Panc1 (cell line): ENCODE data around the gene KIRREL3. TPM values are rescaled to one million over a fixed set of nuclear protein-coding genes. Genes with fewer than 3 reads are reported as not detected.
A peak's percentile ranks its signal among the peaks of the same experiment; 100 is the strongest.

Source experiments
- ATAC-seq: fragments of 200-7000 bp; cut with Tn5 transposase; 2 replicates; pipeline ENCODE4 v1.9.1; 2020; ENCODE audit warnings: mild to moderate bottlenecking, moderate library complexity
- BruUV-seq: library from RNA; stranded (reverse); fragments of 400-500 nt; replicated peaks from 2 replicates; lab custom pipeline; 2021; lab: Mats Ljungman, UMichigan
- CTCF ChIA-PET: fragments of 300-600 bp; sonication (Branson Sonifier 250); formaldehyde crosslinking; loops from one replicate; lab custom pipeline; 2022; ENCODE audit warnings: antibody characterized with exemption; lab: Charles Lee
- POLR2A ChIA-PET: fragments of 300-600 bp; sonication (Branson Sonifier 250); formaldehyde crosslinking; loops from one replicate; lab custom pipeline; 2022; ENCODE audit warnings: antibody characterized with exemption; lab: Charles Lee
- DNase-seq: peaks from one replicate; pipeline ENCODE4 v3.0.0-alpha.2; 2010; ENCODE audit warnings: low read depth, low spot score
- H3K27ac ChIP-seq: 2 replicates; pipeline ENCODE4 v1.5.1; 2011; ENCODE audit warnings: mild to moderate bottlenecking, low read length, inconsistent platforms
- H3K27me3 ChIP-seq: fragments of 200-500 bp; sonication (Bioruptor generic); 2 replicates; pipeline ENCODE4 v1.6.0; 2014; ENCODE audit warnings: low read length, inconsistent platforms; ENCODE audit not compliant: control insufficient read depth, insufficient read depth
- H3K36me3 ChIP-seq: fragments of 200-500 bp; sonication (Bioruptor generic); 2 replicates; pipeline ENCODE4 v1.5.1; 2014; ENCODE audit warnings: inconsistent platforms, mild to moderate bottlenecking, low read length, moderate library complexity; ENCODE audit not compliant: control insufficient read depth, insufficient read depth
- H3K4me1 ChIP-seq: 2 replicates; pipeline ENCODE4 v1.5.1; 2011; ENCODE audit warnings: inconsistent platforms, mild to moderate bottlenecking, low read length, moderate library complexity; ENCODE audit not compliant: control insufficient read depth, insufficient read depth
- H3K4me3 ChIP-seq, 2 experiments: 2 replicates each; pipeline ENCODE4 v1.5.1; 2011 to 2012; ENCODE audit warnings: low read depth in 2 of 2, low read length in 2 of 2, mild to moderate bottlenecking in 2 of 2, inconsistent platforms in 1 of 2, moderate library complexity in 1 of 2
- H3K9me3 ChIP-seq: fragments of 200-500 bp; sonication (Bioruptor generic); 2 replicates; pipeline ENCODE4 v1.5.1; 2014; ENCODE audit warnings: low read depth, mild to moderate bottlenecking, inconsistent platforms, low read length, moderate library complexity; ENCODE audit not compliant: control insufficient read depth, insufficient read depth
- POLR2AphosphoS5 ChIP-seq: IDR thresholded peaks from 2 replicates; pipeline ENCODE4 v1.6.1; 2012; ENCODE audit warnings: mild to moderate bottlenecking, low read depth, low read length, moderate library complexity
- SIN3A ChIP-seq: IDR thresholded peaks from 2 replicates; pipeline ENCODE4 v1.6.1; 2012; ENCODE audit warnings: low read depth, mild to moderate bottlenecking, low read length, moderate library complexity, borderline replicate concordance; ENCODE audit not compliant: insufficient read depth
- TCF7L2 ChIP-seq: IDR thresholded peaks from 2 replicates; pipeline ENCODE4 v1.6.1; 2011; ENCODE audit warnings: mild to moderate bottlenecking, low read depth, low read length, inconsistent platforms
- in situ Hi-C: cut with HindIII; loops from 2 replicates; pipeline ENCODE4 v1.10.0; 2016; ENCODE audit warnings: low sequenced_read_pairs, low pct_unique_long_range_greater_than_20kb
- intact Hi-C: fragments of 100-400 bp; cut with micrococcal nuclease; formaldehyde crosslinking; loops from one replicate; pipeline ENCODE4 v1.10.0; 2022; ENCODE audit not compliant: unreplicated experiment
- total RNA-seq: library from RNA; stranded (reverse); gene quantifications from one replicate; pipeline ENCODE4 v1.2.1, GENCODE V29; 2021; ENCODE audit not compliant: unreplicated experiment
- TF ChIP-seq, protein P1 (sequence below), 2 experiments: IDR thresholded peaks; 2 replicates each; pipeline ENCODE4 v1.6.1; 2011 to 2012; ENCODE audit warnings: low read depth in 2 of 2, control low read depth in 1 of 2, low read length in 1 of 2, mild to moderate bottlenecking in 1 of 2, moderate library complexity in 1 of 2; ENCODE audit not compliant: insufficient read depth in 1 of 2
- TF ChIP-seq, protein P2 (sequence below): fragments of 450-650 bp; IDR thresholded peaks from 2 replicates; pipeline ENCODE4 v1.5.1; 2017; ENCODE audit warnings: mild to moderate bottlenecking

Gene KIRREL3
- total RNA-seq, 1 experiment from 2014 or later, result 0.36 TPM

- Histone ChIP-seq H3K27me3 (no peaks in the 10 kb centered on the region), H3K9me3 (no peaks in the 10 kb centered on the region), H3K4me3 (no peak overlapping the region), H3K36me3 (no peaks in the 10 kb centered on the region), H3K27ac (no peak overlapping the region), H3K4me1 (no peaks in the 10 kb centered on the region)
- no peak for DNase-seq
- TF ChIP-seq, protein P1, sequence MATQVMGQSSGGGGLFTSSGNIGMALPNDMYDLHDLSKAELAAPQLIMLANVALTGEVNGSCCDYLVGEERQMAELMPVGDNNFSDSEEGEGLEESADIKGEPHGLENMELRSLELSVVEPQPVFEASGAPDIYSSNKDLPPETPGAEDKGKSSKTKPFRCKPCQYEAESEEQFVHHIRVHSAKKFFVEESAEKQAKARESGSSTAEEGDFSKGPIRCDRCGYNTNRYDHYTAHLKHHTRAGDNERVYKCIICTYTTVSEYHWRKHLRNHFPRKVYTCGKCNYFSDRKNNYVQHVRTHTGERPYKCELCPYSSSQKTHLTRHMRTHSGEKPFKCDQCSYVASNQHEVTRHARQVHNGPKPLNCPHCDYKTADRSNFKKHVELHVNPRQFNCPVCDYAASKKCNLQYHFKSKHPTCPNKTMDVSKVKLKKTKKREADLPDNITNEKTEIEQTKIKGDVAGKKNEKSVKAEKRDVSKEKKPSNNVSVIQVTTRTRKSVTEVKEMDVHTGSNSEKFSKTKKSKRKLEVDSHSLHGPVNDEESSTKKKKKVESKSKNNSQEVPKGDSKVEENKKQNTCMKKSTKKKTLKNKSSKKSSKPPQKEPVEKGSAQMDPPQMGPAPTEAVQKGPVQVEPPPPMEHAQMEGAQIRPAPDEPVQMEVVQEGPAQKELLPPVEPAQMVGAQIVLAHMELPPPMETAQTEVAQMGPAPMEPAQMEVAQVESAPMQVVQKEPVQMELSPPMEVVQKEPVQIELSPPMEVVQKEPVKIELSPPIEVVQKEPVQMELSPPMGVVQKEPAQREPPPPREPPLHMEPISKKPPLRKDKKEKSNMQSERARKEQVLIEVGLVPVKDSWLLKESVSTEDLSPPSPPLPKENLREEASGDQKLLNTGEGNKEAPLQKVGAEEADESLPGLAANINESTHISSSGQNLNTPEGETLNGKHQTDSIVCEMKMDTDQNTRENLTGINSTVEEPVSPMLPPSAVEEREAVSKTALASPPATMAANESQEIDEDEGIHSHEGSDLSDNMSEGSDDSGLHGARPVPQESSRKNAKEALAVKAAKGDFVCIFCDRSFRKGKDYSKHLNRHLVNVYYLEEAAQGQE (IDR thresholded peaks at IDR 0.05; ENCODE audit: insufficient read depth in 1 of 2, low read depth in 2 of 2, low read length in 1 of 2), result no peak
- no peak for ATAC-seq
- intact Hi-C loops, result loop anchor here (10.0 kb wide), 1 partner anchor 111 kb away; no protein-coding TSS in a partner anchor
- BruUV-seq, result no TSS peak
- CTCF ChIA-PET, result no interaction called here
- in situ Hi-C loops, result no loop called here
- POLR2A ChIA-PET, result no interaction called here
Observed at GRCh38 chr11:126426106-126426505, 574.5 kb downstream of the KIRREL3 start.

GRCh38 chr11:126424471-126425039, 576.0 kb downstream of the KIRREL3 start:
- in situ Hi-C loops (no loop called here), intact Hi-C loops (loop anchor here (10.0 kb wide), 1 partner anchor 110 kb away; no protein-coding TSS in a partner anchor)
- ATAC-seq (peak; percentile 10; the same call in 1 of the 2 replicates), DNase-seq (no peak)
- no TSS peak for BruUV-seq
- ChIA-PET CTCF (interaction anchor here (0.6 kb wide), 1 partner anchor 10 kb away, joined by 3 read pairs; no protein-coding TSS in a partner anchor), POLR2A (interaction anchor here (0.6 kb wide), 1 partner anchor 148 kb away, joined by 5 read pairs; no protein-coding TSS in a partner anchor)
- no peaks in the 10 kb centered on the region for H3K9me3 ChIP-seq
- H3K27ac ChIP-seq, result no peak overlapping the region
- no peak overlapping the region for H3K4me3 ChIP-seq
- TF ChIP-seq, protein P1 (IDR thresholded peaks at IDR 0.05; ENCODE audit: insufficient read depth in 1 of 2, low read depth in 2 of 2, low read length in 1 of 2), result no peak
- TF ChIP-seq, protein P2, sequence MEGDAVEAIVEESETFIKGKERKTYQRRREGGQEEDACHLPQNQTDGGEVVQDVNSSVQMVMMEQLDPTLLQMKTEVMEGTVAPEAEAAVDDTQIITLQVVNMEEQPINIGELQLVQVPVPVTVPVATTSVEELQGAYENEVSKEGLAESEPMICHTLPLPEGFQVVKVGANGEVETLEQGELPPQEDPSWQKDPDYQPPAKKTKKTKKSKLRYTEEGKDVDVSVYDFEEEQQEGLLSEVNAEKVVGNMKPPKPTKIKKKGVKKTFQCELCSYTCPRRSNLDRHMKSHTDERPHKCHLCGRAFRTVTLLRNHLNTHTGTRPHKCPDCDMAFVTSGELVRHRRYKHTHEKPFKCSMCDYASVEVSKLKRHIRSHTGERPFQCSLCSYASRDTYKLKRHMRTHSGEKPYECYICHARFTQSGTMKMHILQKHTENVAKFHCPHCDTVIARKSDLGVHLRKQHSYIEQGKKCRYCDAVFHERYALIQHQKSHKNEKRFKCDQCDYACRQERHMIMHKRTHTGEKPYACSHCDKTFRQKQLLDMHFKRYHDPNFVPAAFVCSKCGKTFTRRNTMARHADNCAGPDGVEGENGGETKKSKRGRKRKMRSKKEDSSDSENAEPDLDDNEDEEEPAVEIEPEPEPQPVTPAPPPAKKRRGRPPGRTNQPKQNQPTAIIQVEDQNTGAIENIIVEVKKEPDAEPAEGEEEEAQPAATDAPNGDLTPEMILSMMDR, result no peak
- TF ChIP-seq SIN3A (no peak), POLR2AphosphoS5 (no peak), TCF7L2 (no peak)
- no peaks in the 10 kb centered on the region for H3K36me3 ChIP-seq
- H3K4me1 ChIP-seq, result no peaks in the 10 kb centered on the region
- H3K27me3 ChIP-seq, result no peaks in the 10 kb centered on the region
